ENCODE results near the gene KCNQ1. TPM values are rescaled to one million over a fixed set of nuclear protein-coding genes. Genes with fewer than 3 reads are reported as not detected.

The KCNQ1 gene
- total RNA-seq, 1 experiment from 2014 or later = not detected

- Mint-ChIP-seq H3K27ac (ENCODE audit: low read depth, unreplicated experiment) (peak overlapping the region; percentile 97), H3K9me3 (ENCODE audit: unreplicated experiment) (peaks cover 54% of the 10 kb centered on the region), H3K36me3 (ENCODE audit: insufficient read depth, unreplicated experiment) (peaks cover 18% of the 10 kb centered on the region), H3K4me1 (ENCODE audit: insufficient read depth, unreplicated experiment) (peaks cover 37% of the 10 kb centered on the region), H3K4me3 (ENCODE audit: unreplicated experiment) (peak overlapping the region; percentile 65), H3K27me3 (ENCODE audit: insufficient read depth, unreplicated experiment) (no peaks in the 10 kb centered on the region)
- CTCF ChIA-PET = interaction anchor here (0.6 to 2.0 kb wide), 7 partner anchors 45 to 877 kb away, joined by 3 to 16 read pairs (median 4); partner anchors contain the start of gene CDKN1C
- no TSS peak for BruUV-seq (replicated peaks)
- POLR2A ChIA-PET = interaction anchor here (0.7 to 2.3 kb wide), 2 partner anchors 13 to 46 kb away, joined by 3 to 8 read pairs; no protein-coding TSS in a partner anchor
- DNase-seq (ENCODE audit: unreplicated experiment) = no peak
- intact Hi-C loops (cut with micrococcal nuclease) = no loop called here
- TF ChIP-seq, protein P1, sequence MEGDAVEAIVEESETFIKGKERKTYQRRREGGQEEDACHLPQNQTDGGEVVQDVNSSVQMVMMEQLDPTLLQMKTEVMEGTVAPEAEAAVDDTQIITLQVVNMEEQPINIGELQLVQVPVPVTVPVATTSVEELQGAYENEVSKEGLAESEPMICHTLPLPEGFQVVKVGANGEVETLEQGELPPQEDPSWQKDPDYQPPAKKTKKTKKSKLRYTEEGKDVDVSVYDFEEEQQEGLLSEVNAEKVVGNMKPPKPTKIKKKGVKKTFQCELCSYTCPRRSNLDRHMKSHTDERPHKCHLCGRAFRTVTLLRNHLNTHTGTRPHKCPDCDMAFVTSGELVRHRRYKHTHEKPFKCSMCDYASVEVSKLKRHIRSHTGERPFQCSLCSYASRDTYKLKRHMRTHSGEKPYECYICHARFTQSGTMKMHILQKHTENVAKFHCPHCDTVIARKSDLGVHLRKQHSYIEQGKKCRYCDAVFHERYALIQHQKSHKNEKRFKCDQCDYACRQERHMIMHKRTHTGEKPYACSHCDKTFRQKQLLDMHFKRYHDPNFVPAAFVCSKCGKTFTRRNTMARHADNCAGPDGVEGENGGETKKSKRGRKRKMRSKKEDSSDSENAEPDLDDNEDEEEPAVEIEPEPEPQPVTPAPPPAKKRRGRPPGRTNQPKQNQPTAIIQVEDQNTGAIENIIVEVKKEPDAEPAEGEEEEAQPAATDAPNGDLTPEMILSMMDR (IDR thresholded peaks at IDR 0.05; ENCODE audit: unreplicated experiment) = no peak
These were observed 380.0 kb downstream of the KCNQ1 start for GRCh38 chr11:2824851-2825250.

DNA sequence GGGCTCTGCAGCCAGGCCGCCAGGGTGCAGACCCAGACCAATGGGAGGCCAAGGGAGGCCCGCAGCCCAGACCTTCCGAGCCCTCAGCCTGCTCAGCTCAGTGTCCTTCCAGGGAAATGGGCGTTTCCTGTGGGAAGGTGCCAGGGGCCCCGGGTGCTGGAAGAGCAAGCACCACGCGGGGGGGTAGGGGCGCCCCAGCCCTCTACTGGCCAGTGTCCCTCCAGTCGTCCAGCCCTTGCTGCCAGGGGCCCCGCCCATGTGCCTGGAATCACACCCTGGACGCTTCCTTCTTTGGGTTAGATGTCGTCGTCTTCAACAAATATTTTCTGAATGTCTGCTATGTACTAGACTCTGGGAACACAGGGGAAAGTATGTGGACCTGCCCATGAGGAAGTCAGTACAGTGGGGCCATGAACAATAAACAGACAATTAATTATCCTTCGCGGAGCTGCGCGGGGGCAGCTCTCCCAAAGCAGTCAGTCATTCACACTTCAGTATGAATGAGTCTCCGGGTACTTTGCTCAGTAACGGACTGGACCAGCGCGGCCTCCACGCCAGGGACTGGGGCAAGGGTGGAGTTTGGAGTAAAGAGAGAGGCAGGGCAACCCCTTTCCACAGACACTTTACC is 380.6 kb downstream of the KCNQ1 start:
- DNase-seq (ENCODE audit: unreplicated experiment) = peak; percentile 63
- H3K27me3 Mint-ChIP-seq (ENCODE audit: insufficient read depth, unreplicated experiment) = no peaks in the 10 kb centered on the region
- H3K36me3 Mint-ChIP-seq (ENCODE audit: insufficient read depth, unreplicated experiment) = peaks cover 15% of the 10 kb centered on the region
- H3K4me1 Mint-ChIP-seq (ENCODE audit: insufficient read depth, unreplicated experiment) = peaks cover 37% of the 10 kb centered on the region
- POLR2A ChIA-PET = interaction anchor here (0.7 to 2.3 kb wide), 6 partner anchors 14 to 645 kb away, joined by 3 to 8 read pairs (median 4); partner anchors contain the start of gene CDKN1C
- CTCF ChIA-PET = interaction anchor here (0.6 to 2.0 kb wide), 9 partner anchors 47 to 292 kb away, joined by 3 to 16 read pairs (median 3); partner anchors contain the start of gene CDKN1C
- intact Hi-C loops (cut with micrococcal nuclease) = no loop called here
- TF ChIP-seq, protein P1 (IDR thresholded peaks at IDR 0.05; ENCODE audit: unreplicated experiment) = no peak
- H3K4me3 Mint-ChIP-seq (ENCODE audit: unreplicated experiment) = peak overlapping the region; percentile 65
- peak overlapping the region; percentile 97 for H3K27ac Mint-ChIP-seq (ENCODE audit: low read depth, unreplicated experiment)
- peaks cover 50% of the 10 kb centered on the region for H3K9me3 Mint-ChIP-seq (ENCODE audit: unreplicated experiment)
- BruUV-seq (replicated peaks) = no TSS peak

- Mint-ChIP-seq H3K27me3 (ENCODE audit: insufficient read depth, unreplicated experiment) (no peaks in the 10 kb centered on the region), H3K4me1 (ENCODE audit: insufficient read depth, unreplicated experiment) (peaks cover 37% of the 10 kb centered on the region), H3K4me3 (ENCODE audit: unreplicated experiment) (peak overlapping the region; percentile 65), H3K36me3 (ENCODE audit: insufficient read depth, unreplicated experiment) (peaks cover 12% of the 10 kb centered on the region), H3K9me3 (ENCODE audit: unreplicated experiment) (peaks cover 43% of the 10 kb centered on the region), H3K27ac (ENCODE audit: low read depth, unreplicated experiment) (peak overlapping the region; percentile 97)
- CTCF ChIA-PET = interaction anchor here (0.6 to 2.0 kb wide), 9 partner anchors 48 to 293 kb away, joined by 3 to 16 read pairs (median 3); partner anchors contain the start of gene CDKN1C
- no TSS peak for BruUV-seq (replicated peaks)
- peak; percentile 94 for DNase-seq (ENCODE audit: unreplicated experiment)
- POLR2A ChIA-PET = interaction anchor here (0.7 to 2.3 kb wide), 6 partner anchors 47 to 645 kb away, joined by 3 to 8 read pairs (median 4); partner anchors contain the start of gene CDKN1C
- TF ChIP-seq, protein P1 (IDR thresholded peaks at IDR 0.05; ENCODE audit: unreplicated experiment) = no peak
- intact Hi-C loops (cut with micrococcal nuclease) = loop anchor here (1.0 kb wide), 1 partner anchor 47 kb away; no protein-coding TSS in a partner anchor
These were observed 381.3 kb downstream of the KCNQ1 start for GRCh38 chr11:2825889-2826678.

GRCh38 chr11:2826679-2827056 is 381.9 kb downstream of the KCNQ1 start:
- CTCF ChIA-PET = interaction anchor here (0.7 to 1.0 kb wide), 2 partner anchors 51 to 196 kb away, joined by 3 read pairs; no protein-coding TSS in a partner anchor
- Mint-ChIP-seq H3K27me3 (ENCODE audit: insufficient read depth, unreplicated experiment) (no peaks in the 10 kb centered on the region), H3K4me1 (ENCODE audit: insufficient read depth, unreplicated experiment) (peaks cover 37% of the 10 kb centered on the region), H3K27ac (ENCODE audit: low read depth, unreplicated experiment) (peak overlapping the region; percentile 97), H3K9me3 (ENCODE audit: unreplicated experiment) (peaks cover 40% of the 10 kb centered on the region), H3K36me3 (ENCODE audit: insufficient read depth, unreplicated experiment) (peaks cover 9% of the 10 kb centered on the region), H3K4me3 (ENCODE audit: unreplicated experiment) (peak overlapping the region; percentile 65)
- DNase-seq (ENCODE audit: unreplicated experiment) = no peak
- POLR2A ChIA-PET = interaction anchor here (1.3 to 2.3 kb wide), 3 partner anchors 48 to 125 kb away, joined by 3 to 8 read pairs (median 5); no protein-coding TSS in a partner anchor
- no TSS peak for BruUV-seq (replicated peaks)
- TF ChIP-seq, protein P1 (IDR thresholded peaks at IDR 0.05; ENCODE audit: unreplicated experiment) = no peak
- intact Hi-C loops (cut with micrococcal nuclease) = loop anchor here (1.0 kb wide), 1 partner anchor 47 kb away; no protein-coding TSS in a partner anchor

Measured in MCF 10A (cell line).